Lower lobe of right lung (tissue), 2 donors: ENCODE measurements around the gene CACNG3. TPM values are rescaled to one million over a fixed set of nuclear protein-coding genes. Genes with fewer than 3 reads are reported as not detected.

Experiments
- ATAC-seq, 2 donors: fragments of 200-7000 bp; cut with Tn5 transposase; one replicate each; pipeline ENCODE4 v1.9.1; 2020 to 2022; ENCODE audit warnings: mild to moderate bottlenecking in 2 of 2, moderate library complexity in 2 of 2
- DNase-seq: peaks from one replicate; pipeline ENCODE4 v3.0.0-alpha.2; 2020
- H3K27ac ChIP-seq: fragments of 200-600 bp; one replicate; pipeline ENCODE4 v1.8.0; 2022
- H3K27me3 ChIP-seq: fragments of 200-600 bp; one replicate; pipeline ENCODE4 v1.8.0; 2022; ENCODE audit warnings: low read depth
- H3K36me3 ChIP-seq: fragments of 200-600 bp; one replicate; pipeline ENCODE4 v1.8.0; 2022; ENCODE audit warnings: mild to moderate bottlenecking
- H3K4me1 ChIP-seq: fragments of 200-600 bp; one replicate; pipeline ENCODE4 v1.8.0; 2022
- H3K4me3 ChIP-seq: fragments of 200-600 bp; one replicate; pipeline ENCODE4 v1.8.0; 2022; ENCODE audit warnings: mild to moderate bottlenecking
- H3K9me3 ChIP-seq: fragments of 200-600 bp; one replicate; pipeline ENCODE4 v1.8.0; 2022
- intact Hi-C: fragments of 100-400 bp; cut with DNase I; formaldehyde crosslinking; loops from one replicate; pipeline ENCODE4 v1.11.0; 2022
- total RNA-seq: library from RNA; stranded (reverse); fragmentation: NEBNext Ultra II Directional; extraction: Animal tissue kit (Norgen Biotek cat#: 25700); gene quantifications from one replicate; pipeline ENCODE4 v1.2.1, GENCODE V29; 2021
- TF ChIP-seq, protein P1 (sequence below): fragments of 200-600 bp; IDR thresholded peaks from one replicate; pipeline ENCODE4 v1.8.0; 2022; ENCODE audit warnings: antibody characterized with exemption, mild to moderate bottlenecking
- donor health status: DM: no; HTN: yes; CAD: no; lungs with severe emphysema.

The CACNG3 gene
- total RNA-seq, 1 donor from 2014 or later = not detected

DNA sequence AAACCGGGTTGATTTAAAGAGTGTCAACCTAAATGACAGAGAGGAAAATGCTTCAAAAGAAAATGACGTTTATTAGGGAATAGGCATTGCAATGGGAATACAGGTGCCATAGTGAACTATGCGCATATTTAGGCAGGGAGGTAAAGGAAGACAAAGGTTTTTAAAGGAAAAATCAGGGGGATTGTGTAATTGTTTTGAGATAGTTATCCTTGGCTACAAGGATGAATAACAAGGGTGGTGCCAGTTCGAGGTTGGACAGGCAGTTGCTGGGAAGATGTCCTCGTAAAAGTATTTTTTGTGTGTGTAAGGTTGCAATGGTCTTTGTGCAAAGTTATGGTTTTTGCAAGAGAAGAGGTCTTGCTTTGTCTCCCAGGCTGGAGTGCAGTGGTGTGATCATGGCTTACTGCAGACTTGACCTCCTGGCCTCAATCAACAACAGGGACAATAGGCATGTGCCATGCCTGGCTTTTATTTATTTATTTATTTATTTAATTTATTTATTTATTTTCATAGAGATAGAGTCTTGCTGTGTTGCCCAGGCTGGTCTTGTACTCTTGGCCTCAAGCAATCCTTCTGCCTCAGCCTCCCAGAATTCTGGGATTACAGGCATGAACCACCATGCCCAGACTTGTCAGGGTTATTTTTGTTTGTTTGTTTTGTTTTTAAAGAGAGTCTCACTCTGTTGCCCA, 63.1 kb downstream of the CACNG3 start:
- Histone ChIP-seq H3K27me3 (peaks cover 18% of the 10 kb centered on the region), H3K27ac (no peak overlapping the region), H3K4me3 (no peak overlapping the region), H3K36me3 (no peaks in the 10 kb centered on the region), H3K9me3 (no peaks in the 10 kb centered on the region), H3K4me1 (no peaks in the 10 kb centered on the region)
- intact Hi-C loops = no loop called here
- TF ChIP-seq, protein P1, sequence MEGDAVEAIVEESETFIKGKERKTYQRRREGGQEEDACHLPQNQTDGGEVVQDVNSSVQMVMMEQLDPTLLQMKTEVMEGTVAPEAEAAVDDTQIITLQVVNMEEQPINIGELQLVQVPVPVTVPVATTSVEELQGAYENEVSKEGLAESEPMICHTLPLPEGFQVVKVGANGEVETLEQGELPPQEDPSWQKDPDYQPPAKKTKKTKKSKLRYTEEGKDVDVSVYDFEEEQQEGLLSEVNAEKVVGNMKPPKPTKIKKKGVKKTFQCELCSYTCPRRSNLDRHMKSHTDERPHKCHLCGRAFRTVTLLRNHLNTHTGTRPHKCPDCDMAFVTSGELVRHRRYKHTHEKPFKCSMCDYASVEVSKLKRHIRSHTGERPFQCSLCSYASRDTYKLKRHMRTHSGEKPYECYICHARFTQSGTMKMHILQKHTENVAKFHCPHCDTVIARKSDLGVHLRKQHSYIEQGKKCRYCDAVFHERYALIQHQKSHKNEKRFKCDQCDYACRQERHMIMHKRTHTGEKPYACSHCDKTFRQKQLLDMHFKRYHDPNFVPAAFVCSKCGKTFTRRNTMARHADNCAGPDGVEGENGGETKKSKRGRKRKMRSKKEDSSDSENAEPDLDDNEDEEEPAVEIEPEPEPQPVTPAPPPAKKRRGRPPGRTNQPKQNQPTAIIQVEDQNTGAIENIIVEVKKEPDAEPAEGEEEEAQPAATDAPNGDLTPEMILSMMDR = no peak
- no peak for DNase-seq
- no peak for ATAC-seq

- Histone ChIP-seq H3K4me3 (no peak overlapping the region), H3K9me3 (no peaks in the 10 kb centered on the region), H3K27me3 (peaks cover 18% of the 10 kb centered on the region), H3K4me1 (no peaks in the 10 kb centered on the region), H3K27ac (no peak overlapping the region), H3K36me3 (no peaks in the 10 kb centered on the region)
- DNase-seq (no peak), ATAC-seq (no peak)
- intact Hi-C loops = no loop called here
- TF ChIP-seq, protein P1 = no peak
Observed at GRCh38 chr16:24322106-24322505, 66.0 kb downstream of the CACNG3 start.

- ATAC-seq = no peak
- H3K27ac ChIP-seq = no peak overlapping the region
- no peak for DNase-seq
- H3K4me3 ChIP-seq = no peak overlapping the region
- H3K36me3 ChIP-seq = no peaks in the 10 kb centered on the region
- no peaks in the 10 kb centered on the region for H3K4me1 ChIP-seq
- H3K27me3 ChIP-seq = peaks cover 18% of the 10 kb centered on the region
- no peaks in the 10 kb centered on the region for H3K9me3 ChIP-seq
- TF ChIP-seq, protein P1 = no peak
- intact Hi-C loops = no loop called here
Observed at GRCh38 chr16:24324421-24324820, 68.3 kb downstream of the CACNG3 start.

DNA sequence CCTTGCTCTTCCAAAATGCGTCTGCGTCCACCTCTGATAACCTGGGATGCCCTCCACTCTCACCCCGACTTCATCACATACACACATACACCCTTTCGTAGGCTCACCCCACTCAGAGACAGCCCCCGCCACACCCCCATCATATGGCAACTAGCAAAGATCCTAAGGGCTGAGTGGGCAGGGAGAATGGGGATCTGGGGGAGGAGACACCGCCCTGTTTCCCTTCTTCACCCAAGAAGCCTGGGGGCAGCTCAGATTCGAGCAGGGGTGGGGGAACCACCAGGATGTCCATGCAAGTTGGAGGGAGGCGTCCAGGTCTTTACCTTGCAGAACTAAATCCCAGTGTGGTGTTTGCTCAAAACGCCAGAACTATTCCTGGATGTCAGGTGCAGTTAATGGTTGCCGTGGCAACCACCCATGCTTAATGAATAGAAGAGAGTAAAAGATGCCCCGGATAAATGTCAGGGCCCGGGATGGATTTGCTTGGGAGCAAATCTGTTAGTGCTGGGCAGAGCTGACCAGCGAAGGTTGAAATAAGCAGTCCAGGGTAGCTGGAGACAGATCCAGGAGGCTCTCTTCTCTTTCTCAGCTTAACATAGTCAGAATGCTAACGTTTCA, 72.8 kb downstream of the CACNG3 start:
- DNase-seq = no peak
- no peak for ATAC-seq
- Histone ChIP-seq H3K36me3 (no peaks in the 10 kb centered on the region), H3K9me3 (no peaks in the 10 kb centered on the region), H3K27ac (no peak overlapping the region), H3K4me3 (no peak overlapping the region), H3K27me3 (no peaks in the 10 kb centered on the region), H3K4me1 (no peaks in the 10 kb centered on the region)
- TF ChIP-seq, protein P1 = no peak
- intact Hi-C loops = no loop called here

- Histone ChIP-seq H3K27ac (no peak overlapping the region), H3K4me1 (no peaks in the 10 kb centered on the region), H3K9me3 (peaks cover 6% of the 10 kb centered on the region), H3K27me3 (no peaks in the 10 kb centered on the region), H3K36me3 (no peaks in the 10 kb centered on the region), H3K4me3 (no peak overlapping the region)
- intact Hi-C loops = no loop called here
- TF ChIP-seq, protein P1 = no peak
- DNase-seq (no peak), ATAC-seq (no peak)
Observed at GRCh38 chr16:24332178-24332577, 76.0 kb downstream of the CACNG3 start.
